ENCODE results near the gene SEC24C.

DNA sequence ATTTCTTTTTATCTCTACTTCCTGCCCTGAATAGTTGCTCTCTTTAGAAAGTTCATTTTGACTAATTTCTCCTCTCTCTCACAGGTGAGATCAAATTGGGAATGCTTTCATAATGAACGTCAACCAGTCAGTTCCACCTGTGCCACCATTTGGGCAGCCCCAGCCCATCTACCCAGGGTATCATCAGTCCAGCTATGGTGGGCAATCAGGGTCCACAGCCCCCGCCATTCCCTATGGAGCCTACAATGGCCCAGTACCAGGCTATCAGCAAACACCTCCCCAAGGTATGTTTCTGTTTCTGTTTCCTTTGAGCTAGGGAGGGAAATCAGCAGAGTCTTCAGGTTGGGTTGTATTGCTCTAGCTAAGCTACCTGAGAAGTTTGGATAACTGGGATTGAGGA is 2.5 kb downstream of the SEC24C start:
- TF ChIP-seq, protein P1, sequence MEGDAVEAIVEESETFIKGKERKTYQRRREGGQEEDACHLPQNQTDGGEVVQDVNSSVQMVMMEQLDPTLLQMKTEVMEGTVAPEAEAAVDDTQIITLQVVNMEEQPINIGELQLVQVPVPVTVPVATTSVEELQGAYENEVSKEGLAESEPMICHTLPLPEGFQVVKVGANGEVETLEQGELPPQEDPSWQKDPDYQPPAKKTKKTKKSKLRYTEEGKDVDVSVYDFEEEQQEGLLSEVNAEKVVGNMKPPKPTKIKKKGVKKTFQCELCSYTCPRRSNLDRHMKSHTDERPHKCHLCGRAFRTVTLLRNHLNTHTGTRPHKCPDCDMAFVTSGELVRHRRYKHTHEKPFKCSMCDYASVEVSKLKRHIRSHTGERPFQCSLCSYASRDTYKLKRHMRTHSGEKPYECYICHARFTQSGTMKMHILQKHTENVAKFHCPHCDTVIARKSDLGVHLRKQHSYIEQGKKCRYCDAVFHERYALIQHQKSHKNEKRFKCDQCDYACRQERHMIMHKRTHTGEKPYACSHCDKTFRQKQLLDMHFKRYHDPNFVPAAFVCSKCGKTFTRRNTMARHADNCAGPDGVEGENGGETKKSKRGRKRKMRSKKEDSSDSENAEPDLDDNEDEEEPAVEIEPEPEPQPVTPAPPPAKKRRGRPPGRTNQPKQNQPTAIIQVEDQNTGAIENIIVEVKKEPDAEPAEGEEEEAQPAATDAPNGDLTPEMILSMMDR (IDR thresholded peaks at IDR 0.05; ENCODE audit: insufficient read depth, low read depth, low read length), result no peak
- no peak for TF ChIP-seq EZH2 (IDR thresholded peaks at IDR 0.05; ENCODE audit: insufficient read depth, low read length)

All from astrocyte (in vitro differentiated cells and primary cell).